Common myeloid progenitor, CD34-positive (primary cell): ENCODE results near the gene UBE2F.

Experiments
- CTCF ChIA-PET: fragments of 350-600 bp; sonication (Branson Sonifier 250); formaldehyde crosslinking; loops from one replicate; lab custom pipeline; 2021; ENCODE audit warnings: antibody characterized with exemption; lab: Charles Lee
- POLR2A ChIA-PET: fragments of 350-600 bp; sonication (Branson Sonifier 250); formaldehyde crosslinking; loops from one replicate; lab custom pipeline; 2021; ENCODE audit warnings: antibody characterized with exemption; lab: Charles Lee
- DNase-seq, 3 donors: peaks; one replicate each; pipeline versions ENCODE4 v3.0.0 to v3.0.0-alpha.2; 2013
- H3K27ac ChIP-seq, 2 experiments: 1 replicate in 1 of 2; 2 replicates in 1 of 2; pipeline ENCODE4 v1.7.0; 2013; ENCODE audit warnings: inconsistent platforms in 2 of 2, low read length in 2 of 2, mild to moderate bottlenecking in 2 of 2, low read depth in 1 of 2, moderate library complexity in 1 of 2; ENCODE audit not compliant: severe bottlenecking in 2 of 2, insufficient read depth in 1 of 2, poor library complexity in 1 of 2
- H3K27me3 ChIP-seq, 5 experiments: replicated peaks in 2 of 5; 1 replicate in 3 of 5; 2 replicates in 2 of 5; pipeline versions ENCODE4 v1.6.1 to v1.7.0; 2013; ENCODE audit warnings: low read length in 4 of 5, mild to moderate bottlenecking in 2 of 5, moderate library complexity in 2 of 5, inconsistent platforms in 1 of 5; ENCODE audit not compliant: insufficient read depth in 5 of 5, control insufficient read depth in 4 of 5
- H3K36me3 ChIP-seq, 4 experiments: 1 replicate in 2 of 4; 2 replicates in 2 of 4; pipeline versions ENCODE4 v1.6.1 to v1.7.0; 2013; ENCODE audit warnings: low read length in 3 of 4, control low read depth in 1 of 4, mild to moderate bottlenecking in 1 of 4; ENCODE audit not compliant: control insufficient read depth in 4 of 4, insufficient read depth in 4 of 4
- H3K4me1 ChIP-seq, 4 experiments: 1 replicate in 3 of 4; 2 replicates in 1 of 4; pipeline versions ENCODE4 v1.6.1 to v1.7.1; 2013; ENCODE audit warnings: low read length in 3 of 4, mild to moderate bottlenecking in 3 of 4, control low read depth in 1 of 4, inconsistent platforms in 1 of 4, moderate library complexity in 1 of 4; ENCODE audit not compliant: control insufficient read depth in 4 of 4, insufficient read depth in 4 of 4; ENCODE audit errors: control extremely low read depth in 1 of 4
- H3K4me3 ChIP-seq, 7 experiments: 1 replicate in 4 of 7; 2 replicates in 3 of 7; pipeline versions ENCODE4 v1.5.1 to v1.7.0; 2013; ENCODE audit warnings: mild to moderate bottlenecking in 7 of 7, low read length in 6 of 7, moderate library complexity in 6 of 7, inconsistent platforms in 2 of 7, low read depth in 2 of 7, control low read depth in 1 of 7; ENCODE audit not compliant: insufficient read depth in 4 of 7, control insufficient read depth in 1 of 7; ENCODE audit errors: extremely low read depth in 1 of 7
- H3K9me3 ChIP-seq, 5 experiments: 1 replicate in 4 of 5; 2 replicates in 1 of 5; pipeline versions ENCODE4 v1.6.1 to v1.7.1; 2013; ENCODE audit warnings: low read length in 4 of 5, mild to moderate bottlenecking in 2 of 5, inconsistent platforms in 1 of 5, low read depth in 1 of 5, moderate library complexity in 1 of 5; ENCODE audit not compliant: control insufficient read depth in 4 of 5, insufficient read depth in 2 of 5; ENCODE audit errors: control extremely low read depth in 1 of 5
- WGBS: methylation state at CpG from one replicate; pipeline ENCODE4 v1.1.5; 2013; ENCODE audit not compliant: insufficient coverage; 5-methylcytosine and 5-hydroxymethylcytosine counted together

UBE2F gene

DNA sequence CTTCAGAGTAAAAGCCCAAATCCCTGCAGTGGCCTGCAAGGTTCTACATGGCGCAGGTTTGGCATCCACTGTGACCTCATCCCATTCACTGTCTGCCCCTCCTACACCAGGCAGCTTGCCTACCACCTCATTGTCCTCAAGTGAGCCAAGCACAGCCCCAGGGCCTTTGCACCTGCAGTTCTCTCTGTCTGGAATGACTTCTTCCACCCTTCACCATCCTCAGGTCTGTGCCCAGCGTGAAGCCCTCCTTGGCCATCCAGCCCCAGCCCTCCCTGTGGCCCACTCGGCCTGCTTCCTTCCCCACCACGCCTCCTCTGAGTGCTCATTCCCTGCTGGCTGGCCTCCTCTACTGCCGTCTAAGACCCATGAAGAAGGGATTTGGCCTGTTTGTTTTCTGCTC lies 32.6 kb upstream of the UBE2F start:
- 92% methylated on average over 5 of the region's 5 CpGs for WGBS
- Histone ChIP-seq H3K27ac (no peak overlapping the region), H3K27me3 (no peaks in the 10 kb centered on the region), H3K9me3 (peaks cover 0 to 6% (median 0%) of the 10 kb centered on the region in 5 experiments), H3K4me1 (peaks cover 0 to 27% (median 19%) of the 10 kb centered on the region in 4 experiments), H3K36me3 (no peaks in the 10 kb centered on the region), H3K4me3 (no peak overlapping the region)
- CTCF ChIA-PET = interaction anchor here (0.8 kb wide), 1 partner anchor 36 kb away, joined by 3 read pairs; no protein-coding TSS in a partner anchor
- DNase-seq = no peak
- POLR2A ChIA-PET = no interaction called here

DNA sequence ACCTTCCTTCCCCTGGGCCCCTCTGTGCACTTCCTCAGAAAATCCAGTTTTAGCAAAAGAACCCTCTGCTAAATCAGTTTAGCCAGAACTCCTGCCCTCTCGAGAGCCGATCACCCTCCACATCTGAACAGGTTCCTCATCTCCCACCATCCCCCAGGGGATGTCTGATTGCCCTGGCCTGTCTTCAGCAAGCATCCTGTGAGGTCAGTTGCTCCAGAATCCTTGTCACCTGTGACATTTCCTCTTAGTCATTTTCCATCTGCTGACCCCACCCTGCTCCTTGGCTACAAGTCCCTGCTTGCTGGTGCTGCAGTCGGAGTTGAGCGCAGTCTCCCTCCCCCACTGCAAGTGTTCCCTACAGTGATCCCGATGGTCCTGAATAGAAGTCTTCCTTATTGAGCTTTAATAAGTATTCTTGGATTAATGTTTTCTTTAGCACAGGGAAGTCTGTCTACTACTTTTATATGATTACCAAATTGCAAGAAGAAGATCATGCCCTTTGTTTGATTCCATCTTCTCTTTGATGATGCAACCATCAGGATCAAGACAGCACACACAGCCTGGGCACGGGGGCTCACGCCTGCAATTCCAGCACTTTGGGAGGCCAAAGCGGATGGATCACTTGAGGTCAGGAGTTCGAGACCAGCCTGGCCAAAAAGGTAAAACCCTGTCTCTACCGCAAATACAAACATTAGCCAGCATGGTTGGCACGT lies 30.9 kb upstream of the UBE2F start:
- WGBS = 74% methylated on average over 8 of the region's 11 CpGs
- H3K9me3 ChIP-seq = no peaks in the 10 kb centered on the region
- H3K4me3 ChIP-seq = no peak overlapping the region
- no peak overlapping the region for H3K27ac ChIP-seq
- ChIA-PET POLR2A (no interaction called here), CTCF (interaction anchor here (2.0 kb wide), 1 partner anchor 9 kb away, joined by 7 read pairs; no protein-coding TSS in a partner anchor)
- peaks cover 0 to 38% (median 29%) of the 10 kb centered on the region in 4 experiments for H3K4me1 ChIP-seq
- no peaks in the 10 kb centered on the region for H3K36me3 ChIP-seq
- H3K27me3 ChIP-seq = no peaks in the 10 kb centered on the region
- DNase-seq = no peak

DNA sequence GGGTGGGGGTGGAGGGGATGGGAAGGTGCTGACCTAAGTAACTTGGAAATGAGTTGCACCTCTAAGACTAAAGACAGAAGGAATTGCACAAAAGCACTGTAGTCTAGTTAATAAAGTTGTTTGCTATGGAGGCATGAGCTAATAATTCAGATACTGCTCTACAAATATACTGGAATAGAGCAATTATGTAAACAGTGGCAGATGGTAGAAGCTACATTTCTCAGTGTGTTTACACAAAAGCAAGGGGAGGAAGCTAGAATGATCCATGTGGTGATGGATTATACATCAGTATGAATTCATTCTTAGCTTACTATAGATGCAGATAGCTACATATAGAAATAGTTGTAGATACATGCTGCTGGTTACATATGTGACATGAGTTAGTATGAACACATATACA lies 27.6 kb upstream of the UBE2F start:
- DNase-seq = no peak
- Histone ChIP-seq H3K36me3 (no peaks in the 10 kb centered on the region), H3K4me1 (peaks cover 9 to 59% (median 48%) of the 10 kb centered on the region in 4 experiments), H3K27me3 (no peaks in the 10 kb centered on the region), H3K4me3 (no peak overlapping the region), H3K9me3 (peaks cover 0 to 10% (median 0%) of the 10 kb centered on the region in 5 experiments), H3K27ac (no peak overlapping the region)
- ChIA-PET CTCF (interaction anchor here (0.8 to 1.0 kb wide), 2 partner anchors 16 to 36 kb away, joined by 3 read pairs; no protein-coding TSS in a partner anchor), POLR2A (no interaction called here)

DNA sequence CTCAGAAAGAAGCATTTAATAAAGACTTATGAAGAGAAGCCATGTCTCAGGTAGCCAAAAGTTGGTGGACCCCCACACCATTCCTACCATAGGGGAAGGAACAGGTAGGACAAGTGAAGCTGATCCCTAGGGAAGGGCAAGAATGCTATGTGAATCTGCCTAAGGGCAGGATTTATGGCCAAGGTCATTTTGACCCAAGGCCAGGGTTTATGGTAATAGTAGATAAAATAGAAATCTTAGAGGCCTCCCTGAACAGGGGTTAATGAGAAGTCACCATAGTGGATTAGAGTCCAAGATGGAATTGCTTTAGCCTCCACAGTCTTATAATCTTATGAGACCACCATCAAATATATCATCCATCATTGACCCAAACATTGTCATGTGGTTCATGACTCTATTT lies 26.0 kb upstream of the UBE2F start:
- peaks cover 9 to 63% (median 42%) of the 10 kb centered on the region in 4 experiments for H3K4me1 ChIP-seq
- POLR2A ChIA-PET = no interaction called here
- no peak overlapping the region for H3K4me3 ChIP-seq
- H3K27me3 ChIP-seq = no peaks in the 10 kb centered on the region
- no peaks in the 10 kb centered on the region for H3K36me3 ChIP-seq
- CTCF ChIA-PET = interaction anchor here (1.2 to 1.3 kb wide), 2 partner anchors 18 to 24 kb away, joined by 3 to 4 read pairs; no protein-coding TSS in a partner anchor
- peaks cover 0 to 23% (median 0%) of the 10 kb centered on the region in 5 experiments for H3K9me3 ChIP-seq
- peak overlapping the region in 1 of 2 experiments; percentile 74 for H3K27ac ChIP-seq
- no peak for DNase-seq

DNA sequence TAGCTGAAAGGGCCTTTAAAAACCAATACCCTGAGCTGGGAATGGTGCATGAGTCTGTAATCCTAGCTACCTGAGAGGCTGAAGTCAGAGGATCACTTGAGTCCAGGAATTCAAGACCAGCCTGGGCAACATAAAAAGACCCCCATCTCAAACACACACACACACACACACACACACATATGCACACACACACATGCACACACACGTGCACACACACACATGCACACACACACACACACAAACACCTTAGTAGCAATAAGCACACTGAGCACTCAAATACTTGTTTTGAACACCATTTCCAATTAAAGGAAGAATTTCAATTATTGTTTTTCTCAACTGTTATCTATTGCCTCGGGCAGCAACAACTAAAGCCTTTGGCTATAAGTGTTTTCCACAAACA lies 25.6 kb upstream of the UBE2F start:
- ChIA-PET POLR2A (no interaction called here), CTCF (interaction anchor here (0.6 to 1.3 kb wide), 4 partner anchors 9 to 31 kb away, joined by 3 to 4 read pairs (median 4); no protein-coding TSS in a partner anchor)
- WGBS = 83% methylated on average over 1 of the region's 2 CpGs
- Histone ChIP-seq H3K27ac (peak overlapping the region; percentile 18 to 74), H3K36me3 (no peaks in the 10 kb centered on the region), H3K9me3 (peaks cover 0 to 23% (median 0%) of the 10 kb centered on the region in 5 experiments), H3K4me1 (peaks cover 9 to 65% (median 41%) of the 10 kb centered on the region in 4 experiments), H3K4me3 (peak overlapping the region in 1 of 7 experiments; percentile 42), H3K27me3 (no peaks in the 10 kb centered on the region)
- no peak for DNase-seq

DNA sequence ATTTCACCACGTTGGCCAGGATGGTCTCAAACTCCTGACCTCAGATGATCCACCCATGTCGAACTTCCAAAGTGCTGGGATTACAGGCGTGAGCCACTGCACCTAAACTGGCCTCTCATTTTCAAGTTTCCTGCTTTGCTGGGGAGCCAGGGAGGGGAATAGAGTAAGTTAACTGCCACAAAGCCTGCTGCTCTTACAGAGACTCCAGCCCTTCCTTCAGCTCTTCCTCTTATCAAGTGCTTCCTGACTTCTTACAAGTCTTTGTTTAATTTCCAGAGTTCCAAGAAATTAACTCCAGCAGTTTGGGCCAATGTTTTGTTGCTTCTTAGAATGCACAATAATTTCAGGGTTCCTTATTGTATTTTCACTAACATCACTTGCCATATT lies 24.3 kb upstream of the UBE2F start:
- CTCF ChIA-PET = interaction anchor here (0.8 to 2.2 kb wide), 5 partner anchors 10 to 19 kb away, joined by 3 to 6 read pairs (median 4); no protein-coding TSS in a partner anchor
- peak in 1 of 3 donors; percentile 42 for DNase-seq
- POLR2A ChIA-PET = no interaction called here
- no peaks in the 10 kb centered on the region for H3K36me3 ChIP-seq
- H3K4me3 ChIP-seq = peak overlapping the region in 2 of 7 experiments; percentile 2 to 42
- H3K27me3 ChIP-seq = no peaks in the 10 kb centered on the region
- H3K27ac ChIP-seq = peak overlapping the region in 1 of 2 experiments; percentile 74
- WGBS = 17% methylated on average over 3 of the region's 3 CpGs
- peaks cover 9 to 71% (median 44%) of the 10 kb centered on the region in 4 experiments for H3K4me1 ChIP-seq
- peaks cover 0 to 23% (median 0%) of the 10 kb centered on the region in 5 experiments for H3K9me3 ChIP-seq
